Duodenal mucosa (tissue), 2 donors: ENCODE data around the gene CAMTA1.

Source experiments
- H3K27ac ChIP-seq: one replicate; pipeline ENCODE4 v1.7.0; 2013; ENCODE audit warnings: low read depth, low read length
- H3K27me3 ChIP-seq, 2 donors: one replicate each; pipeline ENCODE4 v1.7.0; 2013; ENCODE audit warnings: low read length in 2 of 2, control low read depth in 1 of 2; ENCODE audit not compliant: insufficient read depth in 2 of 2, control insufficient read depth in 1 of 2
- H3K36me3 ChIP-seq, 2 donors: one replicate each; pipeline ENCODE4 v1.7.0; 2013; ENCODE audit warnings: low read length in 2 of 2, control low read depth in 1 of 2; ENCODE audit not compliant: insufficient read depth in 2 of 2, control insufficient read depth in 1 of 2
- H3K4me1 ChIP-seq, 2 donors: one replicate each; pipeline ENCODE4 v1.7.0; 2013; ENCODE audit warnings: low read length in 2 of 2, control low read depth in 1 of 2; ENCODE audit not compliant: insufficient read depth in 2 of 2, control insufficient read depth in 1 of 2
- H3K4me3 ChIP-seq, 2 donors: one replicate each; pipeline ENCODE4 v1.7.0; 2013; ENCODE audit warnings: low read length in 2 of 2, low read depth in 1 of 2
- H3K9ac ChIP-seq, 2 donors: one replicate each; pipeline ENCODE4 v1.7.0; 2013; ENCODE audit warnings: low read length in 2 of 2, low read depth in 1 of 2
- H3K9me3 ChIP-seq, 2 donors: one replicate each; pipeline ENCODE4 v1.7.0; 2013; ENCODE audit warnings: low read length in 2 of 2, control low read depth in 1 of 2; ENCODE audit not compliant: control insufficient read depth in 1 of 2

The CAMTA1 gene

GRCh38 chr1:7669559-7670311, 884.5 kb downstream of the CAMTA1 start:
- H3K27me3 ChIP-seq = no peaks in the 10 kb centered on the region
- peaks cover 0 to 9% of the 10 kb centered on the region in 2 donors for H3K4me1 ChIP-seq
- no peaks in the 10 kb centered on the region for H3K36me3 ChIP-seq
- no peak overlapping the region for H3K9ac ChIP-seq
- no peak overlapping the region for H3K4me3 ChIP-seq
- no peak overlapping the region for H3K27ac ChIP-seq
- no peaks in the 10 kb centered on the region for H3K9me3 ChIP-seq

GRCh38 chr1:7670334-7671145, 885.3 kb downstream of the CAMTA1 start:
- Histone ChIP-seq H3K36me3 (no peaks in the 10 kb centered on the region), H3K4me3 (no peak overlapping the region), H3K27ac (no peak overlapping the region), H3K9me3 (no peaks in the 10 kb centered on the region), H3K9ac (no peak overlapping the region), H3K4me1 (peaks cover 0 to 9% of the 10 kb centered on the region in 2 donors), H3K27me3 (no peaks in the 10 kb centered on the region)

- Histone ChIP-seq H3K9me3 (no peaks in the 10 kb centered on the region), H3K27me3 (no peaks in the 10 kb centered on the region), H3K9ac (no peak overlapping the region), H3K36me3 (no peaks in the 10 kb centered on the region), H3K27ac (no peak overlapping the region), H3K4me1 (peaks cover 0 to 9% of the 10 kb centered on the region in 2 donors), H3K4me3 (no peak overlapping the region)
Measured at GRCh38 chr1:7671146-7671465, 885.9 kb downstream of the CAMTA1 start.

GRCh38 chr1:7671676-7672075, 886.4 kb downstream of the CAMTA1 start:
- H3K27ac ChIP-seq = no peak overlapping the region
- no peaks in the 10 kb centered on the region for H3K9me3 ChIP-seq
- peaks cover 0 to 9% of the 10 kb centered on the region in 2 donors for H3K4me1 ChIP-seq
- no peaks in the 10 kb centered on the region for H3K36me3 ChIP-seq
- H3K9ac ChIP-seq = no peak overlapping the region
- no peak overlapping the region for H3K4me3 ChIP-seq
- no peaks in the 10 kb centered on the region for H3K27me3 ChIP-seq

GRCh38 chr1:7672864-7673263, 887.6 kb downstream of the CAMTA1 start:
- Histone ChIP-seq H3K36me3 (no peaks in the 10 kb centered on the region), H3K9ac (no peak overlapping the region), H3K4me1 (peaks cover 0 to 9% of the 10 kb centered on the region in 2 donors), H3K27me3 (no peaks in the 10 kb centered on the region), H3K9me3 (no peaks in the 10 kb centered on the region), H3K27ac (no peak overlapping the region), H3K4me3 (no peak overlapping the region)

- no peaks in the 10 kb centered on the region for H3K36me3 ChIP-seq
- H3K27ac ChIP-seq = no peak overlapping the region
- no peaks in the 10 kb centered on the region for H3K27me3 ChIP-seq
- H3K9me3 ChIP-seq = no peaks in the 10 kb centered on the region
- no peak overlapping the region for H3K4me3 ChIP-seq
- no peak overlapping the region for H3K9ac ChIP-seq
- H3K4me1 ChIP-seq = peaks cover 16% of the 10 kb centered on the region in 2 donors
Measured at GRCh38 chr1:7674972-7675371, 889.7 kb downstream of the CAMTA1 start.

- no peak overlapping the region for H3K4me3 ChIP-seq
- H3K4me1 ChIP-seq = peaks cover 16 to 17% of the 10 kb centered on the region in 2 donors
- no peaks in the 10 kb centered on the region for H3K36me3 ChIP-seq
- H3K9ac ChIP-seq = no peak overlapping the region
- no peaks in the 10 kb centered on the region for H3K9me3 ChIP-seq
- H3K27ac ChIP-seq = no peak overlapping the region
- no peaks in the 10 kb centered on the region for H3K27me3 ChIP-seq
Measured at GRCh38 chr1:7675431-7676273, 890.4 kb downstream of the CAMTA1 start.

GRCh38 chr1:7676274-7676945, 891.2 kb downstream of the CAMTA1 start:
- Histone ChIP-seq H3K27me3 (no peaks in the 10 kb centered on the region), H3K9me3 (no peaks in the 10 kb centered on the region), H3K27ac (no peak overlapping the region), H3K36me3 (no peaks in the 10 kb centered on the region), H3K4me1 (peaks cover 16 to 21% of the 10 kb centered on the region in 2 donors), H3K4me3 (no peak overlapping the region), H3K9ac (no peak overlapping the region)

- Histone ChIP-seq H3K27ac (no peak overlapping the region), H3K4me1 (peaks cover 16 to 21% of the 10 kb centered on the region in 2 donors), H3K36me3 (no peaks in the 10 kb centered on the region), H3K9me3 (no peaks in the 10 kb centered on the region), H3K27me3 (no peaks in the 10 kb centered on the region), H3K4me3 (no peak overlapping the region), H3K9ac (no peak overlapping the region)
Measured at GRCh38 chr1:7677111-7677510, 891.9 kb downstream of the CAMTA1 start.
